OCI-LY1 (cell line): ENCODE results near the gene TMEM92.
"Not testable (repeated sequence)": the region's sequence is repeated elsewhere in the genome, so short reads cannot be mapped to it uniquely, and the experiment has no call there.

Source experiments
- H2AFZ ChIP-seq: fragments of 200-600 bp; sonication (generic), shearing (Covaris generic); 2 replicates; pipeline ENCODE4 v1.6.0; 2014; ENCODE audit warnings: antibody characterized with exemption, mild to moderate bottlenecking, low read length
- H3F3A ChIP-seq: fragments of 200-600 bp; sonication (generic), shearing (Covaris generic); 2 replicates; pipeline ENCODE4 v1.6.0; 2014; ENCODE audit warnings: mild to moderate bottlenecking, antibody characterized with exemption, low read length, moderate library complexity; ENCODE audit not compliant: insufficient read depth
- H3K27ac ChIP-seq: fragments of 200-600 bp; sonication (generic); 2 replicates; pipeline ENCODE4 v1.5.1; 2014; ENCODE audit warnings: low read length, mixed run types, mild to moderate bottlenecking, low read depth; ENCODE audit not compliant: poor library complexity, severe bottlenecking
- H3K27me3 ChIP-seq: fragments of 200-600 bp; sonication (generic); 2 replicates; pipeline ENCODE4 v1.6.0; 2014; ENCODE audit warnings: antibody characterized with exemption, mild to moderate bottlenecking, low read length, moderate library complexity; ENCODE audit not compliant: insufficient read depth
- H3K36me3 ChIP-seq: fragments of 200-600 bp; sonication (generic); 2 replicates; pipeline ENCODE4 v1.6.1; 2014; ENCODE audit warnings: mild to moderate bottlenecking, antibody characterized with exemption, low read length, moderate library complexity, mixed read lengths; ENCODE audit not compliant: insufficient read depth
- H3K4me1 ChIP-seq: fragments of 200-600 bp; sonication (generic); 2 replicates; pipeline ENCODE4 v1.5.1; 2014; ENCODE audit warnings: mild to moderate bottlenecking, low read length, moderate library complexity; ENCODE audit not compliant: insufficient read depth, severe bottlenecking
- H3K4me2 ChIP-seq: fragments of 200-600 bp; sonication (generic), shearing (Covaris generic); 2 replicates; pipeline ENCODE4 v1.6.1; 2014; ENCODE audit warnings: low read length
- H3K4me3 ChIP-seq: fragments of 200-600 bp; sonication (generic); 2 replicates; pipeline ENCODE4 v1.5.1; 2014; ENCODE audit warnings: low read length, low read depth, mild to moderate bottlenecking, mixed read lengths; ENCODE audit not compliant: poor library complexity, severe bottlenecking
- H3K79me2 ChIP-seq: fragments of 200-600 bp; shearing (Covaris generic); 2 replicates; pipeline ENCODE4 v1.6.1; 2016; ENCODE audit warnings: mixed run types, low read length, mixed read lengths; ENCODE audit not compliant: insufficient read depth
- H3K9ac ChIP-seq: fragments of 200-600 bp; sonication (generic), shearing (Covaris generic); 2 replicates; pipeline ENCODE4 v1.6.1; 2014; ENCODE audit warnings: mild to moderate bottlenecking, low read length, mixed read lengths
- H3K9me2 ChIP-seq: fragments of 200-600 bp; sonication (generic), shearing (Covaris generic); 2 replicates; pipeline ENCODE4 v1.6.1; 2014; ENCODE audit warnings: low read depth, mild to moderate bottlenecking, low read length, mixed read lengths
- H3K9me3 ChIP-seq: fragments of 200-600 bp; shearing (Covaris generic); 2 replicates; pipeline ENCODE4 v1.6.1; 2014; ENCODE audit warnings: low read length, mixed read lengths
- H4K20me1 ChIP-seq: fragments of 200-600 bp; sonication (generic), shearing (Covaris generic); 2 replicates; pipeline ENCODE4 v1.6.0; 2016; ENCODE audit warnings: mild to moderate bottlenecking, low read length; ENCODE audit not compliant: insufficient read depth
- CTCF ChIP-seq: fragments of 200-600 bp; sonication (generic), shearing (Covaris generic); IDR thresholded peaks from 2 replicates; pipeline ENCODE4 v1.5.1; 2017; ENCODE audit warnings: mild to moderate bottlenecking, antibody characterized with exemption, low read length, moderate library complexity, mixed read lengths
- EZH2 ChIP-seq: fragments of 200-600 bp; sonication (generic), shearing (Covaris generic); IDR thresholded peaks from 2 replicates; pipeline ENCODE4 v1.8.0; 2017; ENCODE audit warnings: borderline replicate concordance, mixed run types, mild to moderate bottlenecking, antibody characterized with exemption, low read length, moderate library complexity, mixed read lengths

TMEM92 gene

GRCh38 chr17:50283246-50283645 lies 9.0 kb downstream of the TMEM92 start:
- no peaks in the 10 kb centered on the region for H3K9me2 ChIP-seq
- H4K20me1 ChIP-seq, result no peaks in the 10 kb centered on the region
- H3K36me3 ChIP-seq, result no peaks in the 10 kb centered on the region
- H3K4me3 ChIP-seq, result no peak overlapping the region
- no peaks in the 10 kb centered on the region for H3F3A ChIP-seq
- no peak for TF ChIP-seq EZH2
- no peak for TF ChIP-seq CTCF
- H3K27me3 ChIP-seq, result 0 out of 2 replicates have a peak, but pooled peaks cover 11% of the 10 kb centered on the region
- no peak overlapping the region for H3K27ac ChIP-seq
- H3K9ac ChIP-seq, result no peak overlapping the region
- H3K4me2 ChIP-seq, result no peak overlapping the region
- no peak overlapping the region for H2AFZ ChIP-seq
- H3K4me1 ChIP-seq, result no peaks in the 10 kb centered on the region
- H3K9me3 ChIP-seq, result no peaks in the 10 kb centered on the region
- H3K79me2 ChIP-seq, result no peaks in the 10 kb centered on the region

- H3K4me1 ChIP-seq, result no peaks in the 10 kb centered on the region
- no peaks in the 10 kb centered on the region for H3K9me2 ChIP-seq
- H3K36me3 ChIP-seq, result no peaks in the 10 kb centered on the region
- H2AFZ ChIP-seq, result no peak overlapping the region
- no peaks in the 10 kb centered on the region for H3F3A ChIP-seq
- H3K27me3 ChIP-seq, result 0 out of 2 replicates have a peak, but pooled peaks cover 11% of the 10 kb centered on the region
- no peak overlapping the region for H3K4me3 ChIP-seq
- no peak overlapping the region for H3K4me2 ChIP-seq
- H4K20me1 ChIP-seq, result no peaks in the 10 kb centered on the region
- H3K27ac ChIP-seq, result no peak overlapping the region
- H3K79me2 ChIP-seq, result no peaks in the 10 kb centered on the region
- H3K9me3 ChIP-seq, result no peaks in the 10 kb centered on the region
- no peak overlapping the region for H3K9ac ChIP-seq
- TF ChIP-seq EZH2 (no peak), CTCF (no peak)
Observed at GRCh38 chr17:50283714-50284113, 9.4 kb downstream of the TMEM92 start.

- H3K79me2 ChIP-seq, result no peaks in the 10 kb centered on the region
- no peaks in the 10 kb centered on the region for H3K4me1 ChIP-seq
- no peak overlapping the region for H3K4me2 ChIP-seq
- H3K9ac ChIP-seq, result no peak overlapping the region
- no peaks in the 10 kb centered on the region for H3K9me2 ChIP-seq
- H2AFZ ChIP-seq, result no peak overlapping the region
- H3K9me3 ChIP-seq, result no peaks in the 10 kb centered on the region
- TF ChIP-seq CTCF, result no peak
- no peak for TF ChIP-seq EZH2
- H3K27me3 ChIP-seq, result 0 out of 2 replicates have a peak, but pooled peaks cover 11% of the 10 kb centered on the region
- no peaks in the 10 kb centered on the region for H3F3A ChIP-seq
- H4K20me1 ChIP-seq, result no peaks in the 10 kb centered on the region
- no peak overlapping the region for H3K4me3 ChIP-seq
- no peaks in the 10 kb centered on the region for H3K36me3 ChIP-seq
- H3K27ac ChIP-seq, result no peak overlapping the region
Observed at GRCh38 chr17:50285941-50286340, 11.7 kb downstream of the TMEM92 start.

- not testable (repeated sequence) for H3K36me3 ChIP-seq
Observed at GRCh38 chr17:50287302-50287701, 13.0 kb downstream of the TMEM92 start.

More at GRCh38 chr17:50287302-50287701, 13.0 kb downstream of the TMEM92 start:
- H3K9me3 ChIP-seq, H3F3A ChIP-seq, H3K4me3 ChIP-seq, H3K27ac ChIP-seq, H4K20me1 ChIP-seq, H2AFZ ChIP-seq, H3K9me2 ChIP-seq, H3K4me1 ChIP-seq, H3K4me2 ChIP-seq, H3K79me2 ChIP-seq, H3K9ac ChIP-seq: not testable (repeated sequence)
- H3K27me3 ChIP-seq, result 0 out of 2 replicates have a peak, but pooled peaks cover 11% of the 10 kb centered on the region
